GM12878 (cell line): Measurements from ENCODE around the gene HES7. TPM values are rescaled to one million over a fixed set of nuclear protein-coding genes. Genes with fewer than 3 reads are reported as not detected.

Experiments
- ATAC-seq: fragments of 200-7000 bp; cut with Tn5 transposase; 3 replicates; pipeline ENCODE4 v1.9.1; 2020; ENCODE audit warnings: mild to moderate bottlenecking, moderate library complexity
- BruUV-seq: library from RNA; stranded (reverse); fragments of 400-500 nt; replicated peaks from 2 replicates; lab custom pipeline; 2021; lab: Mats Ljungman, UMichigan
- CTCF ChIA-PET: fragments of 300-600 bp; sonication (Branson Sonifier 250); formaldehyde crosslinking; extraction: SDS; loops from one replicate; lab custom pipeline; 2021; ENCODE audit warnings: inconsistent platforms; lab: Yijun Ruan, JAX
- POLR2A ChIA-PET: fragments of 350-600 bp; formaldehyde crosslinking; extraction: SDS; loops from one replicate; lab custom pipeline; 2021; ENCODE audit warnings: inconsistent platforms; lab: Charles Lee
- RAD21 ChIA-PET: fragments of 300-600 bp; sonication (Branson Sonifier 250); formaldehyde crosslinking; loops from one replicate; lab custom pipeline; 2023; ENCODE audit warnings: antibody characterized with exemption; ENCODE audit not compliant: unreplicated experiment; lab: Charles Lee
- SMC1A ChIA-PET: fragments of 300-600 bp; sonication (Branson Sonifier 250); formaldehyde crosslinking; loops from one replicate; lab custom pipeline; 2023; ENCODE audit not compliant: unreplicated experiment, uncharacterized antibody; lab: Charles Lee
- DNase-seq: peaks from one replicate; pipeline ENCODE4 v3.0.0-alpha.2; 2011; ENCODE audit warnings: low read depth, low spot score
- FAIRE-seq: peaks from 3 replicates; lab custom pipeline; 2011; peaks lifted over from hg19 to GRCh38; lab: Jason Lieb, UNC
- H2AFZ ChIP-seq: 2 replicates; pipeline ENCODE4 v1.6.0; 2011; ENCODE audit warnings: low read depth, low read length, control low read depth; ENCODE audit not compliant: control insufficient read depth
- H3K27ac ChIP-seq: 2 replicates; pipeline ENCODE4 v1.5.1; 2011; ENCODE audit warnings: control low read depth; ENCODE audit not compliant: control insufficient read depth, insufficient read depth
- H3K27me3 ChIP-seq, 2 experiments: replicated peaks in 1 of 2; 2 replicates each; pipeline versions ENCODE4 v1.6.0 to v1.6.1; 2011; ENCODE audit warnings: low read length in 1 of 2; ENCODE audit not compliant: control insufficient read depth in 2 of 2, insufficient read depth in 2 of 2
- H3K36me3 ChIP-seq, 2 experiments: 2 replicates each; pipeline ENCODE4 v1.5.1; 2011; ENCODE audit warnings: low read length in 1 of 2; ENCODE audit not compliant: control insufficient read depth in 2 of 2, insufficient read depth in 2 of 2
- H3K4me1 ChIP-seq: 2 replicates; pipeline ENCODE4 v1.6.1; 2011; ENCODE audit warnings: mild to moderate bottlenecking, low read length, moderate library complexity, mixed read lengths; ENCODE audit not compliant: control insufficient read depth, insufficient read depth
- H3K4me2 ChIP-seq: 2 replicates; pipeline ENCODE4 v1.6.0; 2011; ENCODE audit warnings: control low read depth; ENCODE audit not compliant: control insufficient read depth, insufficient read depth
- H3K4me3 ChIP-seq: fragments of 200-600 bp; sonication (generic); 2 replicates; pipeline ENCODE4 v1.5.1; 2016
- H3K79me2 ChIP-seq: 2 replicates; pipeline ENCODE4 v1.6.0; 2011; ENCODE audit warnings: low read length; ENCODE audit not compliant: control insufficient read depth, insufficient read depth
- H3K9ac ChIP-seq: 2 replicates; pipeline ENCODE4 v1.8.0; 2011; ENCODE audit warnings: low read length, control low read depth, mixed read lengths; ENCODE audit not compliant: control insufficient read depth, insufficient read depth
- H3K9me3 ChIP-seq: replicated peaks from 3 replicates; pipeline ENCODE4 v1.5.1; 2011; ENCODE audit warnings: mild to moderate bottlenecking, low read length; ENCODE audit not compliant: control insufficient read depth, insufficient read depth
- H4K20me1 ChIP-seq: 2 replicates; pipeline ENCODE4 v1.6.0; 2011; ENCODE audit not compliant: control insufficient read depth, insufficient read depth
- ESRRA ChIP-seq: IDR thresholded peaks from 2 replicates; pipeline ENCODE4 v1.6.1; 2012; ENCODE audit warnings: mild to moderate bottlenecking, low read length, improper control_type of control experiment
- HDAC6 ChIP-seq: fragments of 200-600 bp; sonication (generic); IDR thresholded peaks from one replicate; pipeline ENCODE4 v1.8.0; 2017; ENCODE audit warnings: antibody characterized with exemption; ENCODE audit not compliant: unreplicated experiment
- KDM1A ChIP-seq: fragments of 200-600 bp; sonication (generic); IDR thresholded peaks from 2 replicates; pipeline ENCODE4 v1.6.1; 2016; ENCODE audit warnings: borderline replicate concordance
- POLR2AphosphoS5 ChIP-seq: IDR thresholded peaks from 2 replicates; pipeline ENCODE4 v1.6.1; 2011; ENCODE audit warnings: mild to moderate bottlenecking, low read length, inconsistent platforms
- POU2F2 ChIP-seq: IDR thresholded peaks from 3 replicates; pipeline ENCODE4 v1.6.1; 2011; ENCODE audit warnings: low read depth, mild to moderate bottlenecking, low read length, borderline replicate concordance
- RAD21 ChIP-seq: IDR thresholded peaks from 2 replicates; pipeline ENCODE4 v1.6.1; 2011; ENCODE audit warnings: mild to moderate bottlenecking, low read depth, low read length, moderate library complexity; ENCODE audit not compliant: insufficient read depth
- SREBF2 ChIP-seq: IDR thresholded peaks from 2 replicates; pipeline ENCODE4 v1.6.1; 2012; ENCODE audit warnings: mild to moderate bottlenecking, low read length
- ZNF207 ChIP-seq: fragments of 450-650 bp; IDR thresholded peaks from 2 replicates; pipeline ENCODE4 v1.6.1; 2014; ENCODE audit warnings: antibody characterized with exemption, mild to moderate bottlenecking, borderline replicate concordance
- ZNF384 ChIP-seq: IDR thresholded peaks from 2 replicates; pipeline ENCODE4 v1.6.1; 2012; ENCODE audit warnings: low read depth, mild to moderate bottlenecking, low read length, improper control_type of control experiment, borderline replicate concordance
- ZZZ3 ChIP-seq: IDR thresholded peaks from 2 replicates; pipeline ENCODE4 v1.6.1; 2011; ENCODE audit warnings: low read depth; ENCODE audit not compliant: control insufficient read depth, insufficient read length
- WGBS: methylation state at CpG from one replicate; pipeline ENCODE4 v1.1.6; 2016; ENCODE audit warnings: low lambda C conversion rate; ENCODE audit not compliant: insufficient replicate concordance, insufficient coverage; ENCODE audit errors: missing lambda C conversion rate; 5-methylcytosine and 5-hydroxymethylcytosine counted together
- in situ Hi-C: fragments of 300-500 bp; cut with MboI; formaldehyde crosslinking; loops from 9 replicates; pipeline ENCODE4 v1.14.3; 2018; ENCODE audit warnings: mixed read lengths
- intact Hi-C: fragments of 100-400 bp; cut with micrococcal nuclease; formaldehyde crosslinking; loops from one replicate; pipeline ENCODE4 v1.14.2; 2022; ENCODE audit not compliant: unreplicated experiment
- polyA plus RNA-seq, 11 experiments: library from polyadenylated mRNA; depleted of rRNA in 4 of 11; unstranded in 6 of 11; stranded (reverse) in 5 of 11; fragments of >200 nt; fragmentation: Nextera tagmentation in 4 of 11; fragmentation: Illumina TruSeq in 1 of 11; extraction: Ambion mirVana in 4 of 11; extraction: Trizol in 1 of 11; gene quantifications; 1 replicate in 1 of 11; 2 replicates in 10 of 11; pipeline versions ENCODE4 v1.2.1 to v1.2.3, GENCODE V29; 2011 to 2016; ENCODE audit warnings: inconsistent platforms in 2 of 11, missing spikeins in 2 of 11, low read depth in 1 of 11
- total RNA-seq, 4 experiments: library from RNA; depleted of rRNA in 3 of 4; stranded (reverse); fragments of >200 nt in 3 of 4; fragmentation: Illumina TruSeq in 1 of 4; extraction: Trizol in 1 of 4; gene quantifications; 2 replicates each; pipeline versions ENCODE4 v1.2.1 to v1.2.3, GENCODE V29; 2013 to 2021
- TF ChIP-seq, protein P1 (sequence below): fragments of 450-650 bp; formaldehyde crosslinking; IDR thresholded peaks from 2 replicates; pipeline ENCODE4 v1.4.0; 2020; ENCODE audit warnings: mild to moderate bottlenecking, moderate library complexity
- TF ChIP-seq, protein P2 (sequence below): fragments of 450-650 bp; IDR thresholded peaks from 2 replicates; pipeline ENCODE4 v1.6.1; 2016; ENCODE audit warnings: mild to moderate bottlenecking

HES7 gene
- total and polyA plus RNA-seq, 10 of the 15 experiments (the other 5 are each of a cell fraction or from before 2014, with no cell fraction given): 0.07 to 1.3 (median 0.63) TPM; not detected in 4

GRCh38 chr17:8089728-8090127 is 34.2 kb downstream of the HES7 start:
- Histone ChIP-seq H3K4me1 (peaks cover 8% of the 10 kb centered on the region), H3K27ac (no peak overlapping the region), H3K4me2 (no peak overlapping the region), H2AFZ (no peak overlapping the region), H3K36me3 (no peaks in the 10 kb centered on the region), H3K9ac (no peak overlapping the region), H3K4me3 (no peak overlapping the region), H3K79me2 (no peaks in the 10 kb centered on the region), H3K27me3 (peaks cover 0 to 3% of the 10 kb centered on the region in 2 experiments; a peak in 2 of 4 replicates), H4K20me1 (no peaks in the 10 kb centered on the region), H3K9me3 (no peaks in the 10 kb centered on the region; the same call in 2 of the 3 replicates)
- RAD21 ChIA-PET: interaction anchor here (1.2 kb wide), 2 partner anchors 12 to 69 kb away, joined by 3 to 4 read pairs; no protein-coding TSS in a partner anchor
- in situ Hi-C loops: no loop called here
- SMC1A ChIA-PET: interaction anchor here (1.8 kb wide), 1 partner anchor 16 kb away, joined by 7 read pairs; no protein-coding TSS in a partner anchor
- intact Hi-C loops: no loop called here
- FAIRE-seq (no peak), ATAC-seq (no peak), DNase-seq (no peak)
- BruUV-seq: no TSS peak
- no peak for TF ChIP-seq SREBF2
- 47% methylated on average over 6 of the region's 6 CpGs for WGBS
- POLR2A ChIA-PET: interaction anchor here (1.2 to 1.4 kb wide), 4 partner anchors 16 to 83 kb away, joined by 3 to 7 read pairs (median 4); no protein-coding TSS in a partner anchor
- CTCF ChIA-PET: interaction anchor here (1.3 to 9.2 kb wide), 8 partner anchors 10 to 248 kb away, joined by 4 to 189 read pairs (median 50); partner anchors contain the start of gene ALOXE3

GRCh38 chr17:8087952-8088230 is 36.0 kb downstream of the HES7 start:
- ChIA-PET CTCF (interaction anchor here (1.1 to 9.2 kb wide), 4 partner anchors 9 to 28 kb away, joined by 3 to 189 read pairs (median 52); no protein-coding TSS in a partner anchor), SMC1A (interaction anchor here (1.0 kb wide), 1 partner anchor 25 kb away, joined by 3 read pairs; no protein-coding TSS in a partner anchor), RAD21 (interaction anchor here (0.7 to 1.2 kb wide), 2 partner anchors 9 to 20 kb away, joined by 3 read pairs; no protein-coding TSS in a partner anchor), POLR2A (interaction anchor here (0.7 to 1.0 kb wide), 2 partner anchors 13 to 299 kb away, joined by 3 to 4 read pairs; no protein-coding TSS in a partner anchor)
- ATAC-seq (no peak), FAIRE-seq (no peak), DNase-seq (no peak)
- BruUV-seq: no TSS peak
- in situ Hi-C loops: no loop called here
- H3K27me3 ChIP-seq: peaks cover 0 to 3% of the 10 kb centered on the region in 2 experiments; a peak in 2 of 4 replicates
- H3K4me3 ChIP-seq: no peak overlapping the region
- peaks cover 8% of the 10 kb centered on the region for H3K4me1 ChIP-seq
- H3K79me2 ChIP-seq: no peaks in the 10 kb centered on the region
- H3K27ac ChIP-seq: no peak overlapping the region
- H4K20me1 ChIP-seq: no peaks in the 10 kb centered on the region
- H2AFZ ChIP-seq: no peak overlapping the region
- WGBS: 59% methylated on average over 4 of the region's 5 CpGs
- H3K9ac ChIP-seq: no peak overlapping the region
- TF ChIP-seq ESRRA: no peak
- no peak for TF ChIP-seq RAD21
- TF ChIP-seq POLR2AphosphoS5: no peak
- no peak for TF ChIP-seq ZZZ3
- TF ChIP-seq, protein P1, sequence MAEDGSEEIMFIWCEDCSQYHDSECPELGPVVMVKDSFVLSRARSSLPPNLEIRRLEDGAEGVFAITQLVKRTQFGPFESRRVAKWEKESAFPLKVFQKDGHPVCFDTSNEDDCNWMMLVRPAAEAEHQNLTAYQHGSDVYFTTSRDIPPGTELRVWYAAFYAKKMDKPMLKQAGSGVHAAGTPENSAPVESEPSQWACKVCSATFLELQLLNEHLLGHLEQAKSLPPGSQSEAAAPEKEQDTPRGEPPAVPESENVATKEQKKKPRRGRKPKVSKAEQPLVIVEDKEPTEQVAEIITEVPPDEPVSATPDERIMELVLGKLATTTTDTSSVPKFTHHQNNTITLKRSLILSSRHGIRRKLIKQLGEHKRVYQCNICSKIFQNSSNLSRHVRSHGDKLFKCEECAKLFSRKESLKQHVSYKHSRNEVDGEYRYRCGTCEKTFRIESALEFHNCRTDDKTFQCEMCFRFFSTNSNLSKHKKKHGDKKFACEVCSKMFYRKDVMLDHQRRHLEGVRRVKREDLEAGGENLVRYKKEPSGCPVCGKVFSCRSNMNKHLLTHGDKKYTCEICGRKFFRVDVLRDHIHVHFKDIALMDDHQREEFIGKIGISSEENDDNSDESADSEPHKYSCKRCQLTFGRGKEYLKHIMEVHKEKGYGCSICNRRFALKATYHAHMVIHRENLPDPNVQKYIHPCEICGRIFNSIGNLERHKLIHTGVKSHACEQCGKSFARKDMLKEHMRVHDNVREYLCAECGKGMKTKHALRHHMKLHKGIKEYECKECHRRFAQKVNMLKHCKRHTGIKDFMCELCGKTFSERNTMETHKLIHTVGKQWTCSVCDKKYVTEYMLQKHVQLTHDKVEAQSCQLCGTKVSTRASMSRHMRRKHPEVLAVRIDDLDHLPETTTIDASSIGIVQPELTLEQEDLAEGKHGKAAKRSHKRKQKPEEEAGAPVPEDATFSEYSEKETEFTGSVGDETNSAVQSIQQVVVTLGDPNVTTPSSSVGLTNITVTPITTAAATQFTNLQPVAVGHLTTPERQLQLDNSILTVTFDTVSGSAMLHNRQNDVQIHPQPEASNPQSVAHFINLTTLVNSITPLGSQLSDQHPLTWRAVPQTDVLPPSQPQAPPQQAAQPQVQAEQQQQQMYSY (CRISPR knock-in tag): no peak
- TF ChIP-seq, protein P2, sequence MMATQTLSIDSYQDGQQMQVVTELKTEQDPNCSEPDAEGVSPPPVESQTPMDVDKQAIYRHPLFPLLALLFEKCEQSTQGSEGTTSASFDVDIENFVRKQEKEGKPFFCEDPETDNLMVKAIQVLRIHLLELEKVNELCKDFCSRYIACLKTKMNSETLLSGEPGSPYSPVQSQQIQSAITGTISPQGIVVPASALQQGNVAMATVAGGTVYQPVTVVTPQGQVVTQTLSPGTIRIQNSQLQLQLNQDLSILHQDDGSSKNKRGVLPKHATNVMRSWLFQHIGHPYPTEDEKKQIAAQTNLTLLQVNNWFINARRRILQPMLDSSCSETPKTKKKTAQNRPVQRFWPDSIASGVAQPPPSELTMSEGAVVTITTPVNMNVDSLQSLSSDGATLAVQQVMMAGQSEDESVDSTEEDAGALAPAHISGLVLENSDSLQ: no peak
- TF ChIP-seq ZNF207: no peak
- TF ChIP-seq POU2F2: no peak
- TF ChIP-seq ZNF384: no peak
- no peak for TF ChIP-seq KDM1A
- TF ChIP-seq HDAC6: no peak
- no peaks in the 10 kb centered on the region for H3K36me3 ChIP-seq
- no peak overlapping the region for H3K4me2 ChIP-seq
- H3K9me3 ChIP-seq: no peaks in the 10 kb centered on the region; the same call in 2 of the 3 replicates
- intact Hi-C loops: no loop called here
